CD4-positive, alpha-beta T cell treated with Interleukin-2 at 100 ng/mL for 4 hours (primary cell): ENCODE results near the gene SMTNL2.
"Not testable (repeated sequence)": the region's sequence is repeated elsewhere in the genome, so short reads cannot be mapped to it uniquely, and the experiment has no call there.

ENCODE experiments used
- DNase-seq: peaks from one replicate; pipeline ENCODE4 v3.0.0-alpha.2; 2020; ENCODE audit warnings: low spot score

The SMTNL2 gene

GRCh38 chr17:4560421-4560820 is 23.9 kb upstream of the SMTNL2 start, which contains the start of gene GGT6:
TSS of gene GGT6 (minus strand) at chr17:4560577. CDS start at chr17:4560521, 56 bp downstream.
- no peak for DNase-seq

GRCh38 chr17:4560837-4561256 is 23.5 kb upstream of the SMTNL2 start:
- DNase-seq = no peak

- no peak for DNase-seq
Observed at GRCh38 chr17:4562015-4562969, 22.0 kb upstream of the SMTNL2 start.

GRCh38 chr17:4565209-4566141 is 18.9 kb upstream of the SMTNL2 start:
- DNase-seq = peak; percentile 71

- peak; percentile 43 for DNase-seq
Observed at GRCh38 chr17:4566785-4567184, 17.5 kb upstream of the SMTNL2 start.

- DNase-seq = no peak
Observed at GRCh38 chr17:4569591-4569990, 14.7 kb upstream of the SMTNL2 start.

GRCh38 chr17:4572131-4572530 is 12.2 kb upstream of the SMTNL2 start:
- no peak for DNase-seq

GRCh38 chr17:4573115-4573514 is 11.2 kb upstream of the SMTNL2 start:
- no peak for DNase-seq

GRCh38 chr17:4573669-4574068 is 10.7 kb upstream of the SMTNL2 start:
- peak; percentile 70 for DNase-seq

- no peak for DNase-seq
Observed at GRCh38 chr17:4574448-4575045, 9.8 kb upstream of the SMTNL2 start.

- DNase-seq = no peak
Observed at GRCh38 chr17:4576161-4576558, 8.2 kb upstream of the SMTNL2 start.

GRCh38 chr17:4576729-4577322 is 7.5 kb upstream of the SMTNL2 start:
- DNase-seq = no peak

- DNase-seq = no peak
Observed at GRCh38 chr17:4577386-4577993, 6.8 kb upstream of the SMTNL2 start.

GRCh38 chr17:4578349-4578748 is 6.0 kb upstream of the SMTNL2 start:
- not testable (repeated sequence) for DNase-seq

GRCh38 chr17:4579678-4580077 is 4.7 kb upstream of the SMTNL2 start:
- no peak for DNase-seq

- DNase-seq = no peak
Observed at GRCh38 chr17:4580291-4580690, 4.0 kb upstream of the SMTNL2 start.

- DNase-seq = no peak
Observed at GRCh38 chr17:4582101-4582501, 2.2 kb upstream of the SMTNL2 start.

GRCh38 chr17:4582691-4583090 is 1.6 kb upstream of the SMTNL2 start:
- DNase-seq = no peak

- DNase-seq = no peak
Observed at GRCh38 chr17:4583206-4583605, 1.1 kb upstream of the SMTNL2 start.

- no peak for DNase-seq
Observed at GRCh38 chr17:4583782-4584100, 588 bp upstream of the SMTNL2 start.

GRCh38 chr17:4584917-4585637 is 748 bp downstream of the SMTNL2 start:
- no peak for DNase-seq
